Uterus (tissue), 2 donors: Measurements from ENCODE around the gene ZNF236.
"Not testable (repeated sequence)": the region's sequence is repeated elsewhere in the genome, so short reads cannot be mapped to it uniquely, and the experiment has no call there.

Experiments
- CTCF ChIP-seq, 4 experiments: fragments of 200-600 bp in 2 of 4; fragments of 450-650 bp in 2 of 4; sonication (generic) in 2 of 4; IDR thresholded peaks; one replicate each; pipeline ENCODE4 v1.5.1; 2016 to 2019; ENCODE audit warnings: antibody characterized with exemption in 4 of 4, mild to moderate bottlenecking in 2 of 4, moderate library complexity in 1 of 4
- POLR2A ChIP-seq, 2 donors: fragments of 450-650 bp; IDR thresholded peaks; one replicate each; pipeline ENCODE4 v1.6.1; 2016; ENCODE audit warnings: antibody characterized with exemption in 2 of 2, mild to moderate bottlenecking in 1 of 2, moderate library complexity in 1 of 2

- TF ChIP-seq CTCF, POLR2A (IDR thresholded peaks at IDR 0.05): not testable (repeated sequence)
These were observed 168.1 kb downstream of the ZNF236 start for GRCh38 chr18:76990343-76991020.
